Measurements from ENCODE around the gene ACOT11. TPM values are rescaled to one million over a fixed set of nuclear protein-coding genes. Genes with fewer than 3 reads are reported as not detected.

ACOT11 gene
- polyA plus RNA-seq, 1 donor (not counting 4 experiments of a cell fraction or from before 2014, with no cell fraction given), result 3.4 TPM

DNA sequence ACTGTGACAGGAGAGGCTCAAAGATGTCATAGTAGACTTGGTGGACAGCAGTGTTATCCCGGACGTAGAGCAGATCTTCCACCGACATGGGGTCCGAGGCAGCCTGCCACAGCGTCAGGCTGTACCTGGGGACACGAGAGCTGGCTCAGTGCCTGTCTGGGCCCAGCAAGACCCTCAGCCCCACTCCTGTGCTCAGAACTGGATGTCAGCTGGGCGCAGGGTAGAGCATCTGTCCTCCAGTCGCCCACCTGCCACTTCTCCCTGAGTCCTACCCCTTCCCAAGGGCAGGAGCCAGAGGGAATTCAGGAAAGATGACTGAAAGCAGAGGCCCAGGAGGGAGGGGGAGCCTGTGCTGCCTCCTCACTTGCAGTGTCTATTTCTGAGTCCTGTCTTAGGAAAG, 63.6 kb downstream of the ACOT11 start:
- H3K27me3 ChIP-seq (ENCODE audit: control insufficient read depth, extremely low read depth, insufficient read depth, low read length), result no peaks in the 10 kb centered on the region
- H3K9me3 ChIP-seq (ENCODE audit: control insufficient read depth, low read depth, low read length), result no peaks in the 10 kb centered on the region
- peaks cover 15% of the 10 kb centered on the region for H3K4me1 ChIP-seq (ENCODE audit: control insufficient read depth, extremely low read depth, insufficient read depth, low read length)
- no peak overlapping the region for H3K4me3 ChIP-seq (ENCODE audit: control insufficient read depth in 2 of 3, extremely low read depth in 1 of 3, insufficient read depth in 2 of 3, low read depth in 1 of 3, low read length in 3 of 3)
- FAIRE-seq (no peak), DNase-seq (ENCODE audit: low read depth, low spot score) (no peak)
- H3K79me2 ChIP-seq (ENCODE audit: control insufficient read depth, insufficient read depth, low read length), result no peaks in the 10 kb centered on the region
- H4K20me1 ChIP-seq (ENCODE audit: control insufficient read depth, extremely low read depth, insufficient read depth, low read length), result no peaks in the 10 kb centered on the region
- H3K27ac ChIP-seq (ENCODE audit: control insufficient read depth, insufficient read depth, low read length), result no peak overlapping the region
- H3K9ac ChIP-seq (ENCODE audit: control insufficient read depth, extremely low read depth, insufficient read depth, low read length), result no peak overlapping the region
- no peak overlapping the region for H3K4me2 ChIP-seq (ENCODE audit: control insufficient read depth, extremely low read depth, insufficient read depth, low read depth, low read length)
- TF ChIP-seq EZH2 (IDR thresholded peaks at IDR 0.05; ENCODE audit: low read length), result no peak
- TF ChIP-seq, protein P1, sequence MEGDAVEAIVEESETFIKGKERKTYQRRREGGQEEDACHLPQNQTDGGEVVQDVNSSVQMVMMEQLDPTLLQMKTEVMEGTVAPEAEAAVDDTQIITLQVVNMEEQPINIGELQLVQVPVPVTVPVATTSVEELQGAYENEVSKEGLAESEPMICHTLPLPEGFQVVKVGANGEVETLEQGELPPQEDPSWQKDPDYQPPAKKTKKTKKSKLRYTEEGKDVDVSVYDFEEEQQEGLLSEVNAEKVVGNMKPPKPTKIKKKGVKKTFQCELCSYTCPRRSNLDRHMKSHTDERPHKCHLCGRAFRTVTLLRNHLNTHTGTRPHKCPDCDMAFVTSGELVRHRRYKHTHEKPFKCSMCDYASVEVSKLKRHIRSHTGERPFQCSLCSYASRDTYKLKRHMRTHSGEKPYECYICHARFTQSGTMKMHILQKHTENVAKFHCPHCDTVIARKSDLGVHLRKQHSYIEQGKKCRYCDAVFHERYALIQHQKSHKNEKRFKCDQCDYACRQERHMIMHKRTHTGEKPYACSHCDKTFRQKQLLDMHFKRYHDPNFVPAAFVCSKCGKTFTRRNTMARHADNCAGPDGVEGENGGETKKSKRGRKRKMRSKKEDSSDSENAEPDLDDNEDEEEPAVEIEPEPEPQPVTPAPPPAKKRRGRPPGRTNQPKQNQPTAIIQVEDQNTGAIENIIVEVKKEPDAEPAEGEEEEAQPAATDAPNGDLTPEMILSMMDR (optimal IDR thresholded peaks at IDR 0.05 in 1 of 3, IDR thresholded peaks at IDR 0.05 in 1 of 3, conservative IDR thresholded peaks at IDR 0.05 in 1 of 3; ENCODE audit: extremely low read depth in 1 of 3, insufficient read depth in 2 of 3, low read length in 3 of 3), result no peak
- no peak overlapping the region for H2AFZ ChIP-seq (ENCODE audit: control insufficient read depth, low read length)
- H3K9me1 ChIP-seq (ENCODE audit: control insufficient read depth, extremely low read depth, insufficient read depth, low read length), result peaks cover 2% of the 10 kb centered on the region
- H3K36me3 ChIP-seq (ENCODE audit: control insufficient read depth in 2 of 2, extremely low read depth in 1 of 2, insufficient read depth in 2 of 2, low read length in 2 of 2), result no peaks in the 10 kb centered on the region
- dilution Hi-C loops (cut with MboI; ENCODE audit: extremely low pct_ligation_motif_present, low sequenced_read_pairs), result no loop called here

DNA sequence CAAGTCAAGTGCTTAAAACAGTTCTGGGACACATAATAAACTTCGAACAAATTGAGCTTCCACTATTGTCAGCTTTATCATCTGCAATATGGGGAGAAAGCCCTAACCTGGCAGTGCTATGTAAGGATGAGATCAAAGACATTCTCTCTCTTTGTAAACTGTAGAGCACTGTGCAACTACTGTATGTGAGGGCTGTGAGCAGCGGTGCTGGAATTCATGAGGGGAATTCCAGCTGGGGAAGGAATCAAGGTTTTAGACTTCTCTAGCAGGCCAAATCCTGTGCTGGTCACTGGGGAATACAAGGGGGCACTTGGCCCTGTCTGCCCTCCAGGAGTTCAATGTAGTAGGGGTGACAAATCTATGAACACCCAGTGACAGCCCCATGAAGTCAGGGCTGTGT, 66.0 kb downstream of the ACOT11 start:
- no peaks in the 10 kb centered on the region for H3K27me3 ChIP-seq (ENCODE audit: control insufficient read depth, extremely low read depth, insufficient read depth, low read length)
- H3K9me3 ChIP-seq (ENCODE audit: control insufficient read depth, low read depth, low read length), result no peaks in the 10 kb centered on the region
- dilution Hi-C loops (cut with MboI; ENCODE audit: extremely low pct_ligation_motif_present, low sequenced_read_pairs), result no loop called here
- peaks cover 15% of the 10 kb centered on the region for H3K4me1 ChIP-seq (ENCODE audit: control insufficient read depth, extremely low read depth, insufficient read depth, low read length)
- H3K27ac ChIP-seq (ENCODE audit: control insufficient read depth, insufficient read depth, low read length), result no peak overlapping the region
- FAIRE-seq (no peak), DNase-seq (ENCODE audit: low read depth, low spot score) (no peak)
- no peaks in the 10 kb centered on the region for H3K79me2 ChIP-seq (ENCODE audit: control insufficient read depth, insufficient read depth, low read length)
- H3K36me3 ChIP-seq (ENCODE audit: control insufficient read depth in 2 of 2, extremely low read depth in 1 of 2, insufficient read depth in 2 of 2, low read length in 2 of 2), result no peaks in the 10 kb centered on the region
- no peak overlapping the region for H2AFZ ChIP-seq (ENCODE audit: control insufficient read depth, low read length)
- H3K9ac ChIP-seq (ENCODE audit: control insufficient read depth, extremely low read depth, insufficient read depth, low read length), result no peak overlapping the region
- peaks cover 2% of the 10 kb centered on the region for H3K9me1 ChIP-seq (ENCODE audit: control insufficient read depth, extremely low read depth, insufficient read depth, low read length)
- no peak overlapping the region for H3K4me3 ChIP-seq (ENCODE audit: control insufficient read depth in 2 of 3, extremely low read depth in 1 of 3, insufficient read depth in 2 of 3, low read depth in 1 of 3, low read length in 3 of 3)
- no peaks in the 10 kb centered on the region for H4K20me1 ChIP-seq (ENCODE audit: control insufficient read depth, extremely low read depth, insufficient read depth, low read length)
- no peak for TF ChIP-seq EZH2 (IDR thresholded peaks at IDR 0.05; ENCODE audit: low read length)
- TF ChIP-seq, protein P1 (optimal IDR thresholded peaks at IDR 0.05 in 1 of 3, IDR thresholded peaks at IDR 0.05 in 1 of 3, conservative IDR thresholded peaks at IDR 0.05 in 1 of 3; ENCODE audit: extremely low read depth in 1 of 3, insufficient read depth in 2 of 3, low read length in 3 of 3), result no peak
- no peak overlapping the region for H3K4me2 ChIP-seq (ENCODE audit: control insufficient read depth, extremely low read depth, insufficient read depth, low read depth, low read length)
